ENCODE measurements around the gene CCDC57. TPM values are rescaled to one million over a fixed set of nuclear protein-coding genes. Genes with fewer than 3 reads are reported as not detected.

CCDC57 gene
- total RNA-seq, 1 experiment from 2014 or later = 140 TPM

DNA sequence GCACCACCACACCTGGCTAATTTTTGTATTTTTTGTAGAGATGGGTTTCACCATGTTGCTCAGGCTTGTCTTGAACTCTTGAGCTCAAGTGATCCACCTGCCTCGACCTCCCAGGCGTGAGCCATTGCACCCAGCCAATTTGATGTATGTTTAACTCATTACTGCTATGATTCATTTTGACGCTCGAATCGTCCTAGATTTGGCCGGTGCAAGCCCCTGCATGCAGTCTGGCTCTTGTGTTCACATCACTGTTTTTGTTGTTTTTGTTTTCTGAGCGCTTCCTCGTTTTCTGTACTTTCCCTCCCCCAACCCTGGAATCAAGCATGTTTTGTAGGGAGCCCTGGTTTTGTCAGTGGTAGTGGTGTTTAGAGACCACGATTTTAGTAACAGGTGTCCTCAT lies 139.2 kb downstream of the CCDC57 start:
- H3K4me1 ChIP-seq (replicated peaks; ENCODE audit: insufficient read depth) = no peaks in the 10 kb centered on the region
- H3F3A ChIP-seq (ENCODE audit: insufficient read depth, low read depth) = peaks cover 13% of the 10 kb centered on the region
- no TSS peak for BruUV-seq (replicated peaks)
- no peaks in the 10 kb centered on the region for H3K27me3 ChIP-seq (ENCODE audit: insufficient read depth, low read depth)
- no peak for DNase-seq
- H3K9me3 ChIP-seq (ENCODE audit: insufficient read depth, low read depth) = no peaks in the 10 kb centered on the region
- H3K27ac ChIP-seq = no peak overlapping the region
- H3K4me3 ChIP-seq = no peak overlapping the region
- no peaks in the 10 kb centered on the region for H4K20me1 ChIP-seq (ENCODE audit: insufficient read depth)
- no peak overlapping the region for H3K4me2 ChIP-seq
- H2AFZ ChIP-seq = no peak overlapping the region
- ChIA-PET CTCF (no interaction called here), POLR2A (ENCODE audit: unreplicated experiment) (interaction anchor here (0.7 kb wide), 1 partner anchor 22 kb away, joined by 10 read pairs; no protein-coding TSS in a partner anchor)
- no peak for TF ChIP-seq EZH2 (IDR thresholded peaks at IDR 0.05; ENCODE audit: low read depth)
- TF ChIP-seq, protein P1, sequence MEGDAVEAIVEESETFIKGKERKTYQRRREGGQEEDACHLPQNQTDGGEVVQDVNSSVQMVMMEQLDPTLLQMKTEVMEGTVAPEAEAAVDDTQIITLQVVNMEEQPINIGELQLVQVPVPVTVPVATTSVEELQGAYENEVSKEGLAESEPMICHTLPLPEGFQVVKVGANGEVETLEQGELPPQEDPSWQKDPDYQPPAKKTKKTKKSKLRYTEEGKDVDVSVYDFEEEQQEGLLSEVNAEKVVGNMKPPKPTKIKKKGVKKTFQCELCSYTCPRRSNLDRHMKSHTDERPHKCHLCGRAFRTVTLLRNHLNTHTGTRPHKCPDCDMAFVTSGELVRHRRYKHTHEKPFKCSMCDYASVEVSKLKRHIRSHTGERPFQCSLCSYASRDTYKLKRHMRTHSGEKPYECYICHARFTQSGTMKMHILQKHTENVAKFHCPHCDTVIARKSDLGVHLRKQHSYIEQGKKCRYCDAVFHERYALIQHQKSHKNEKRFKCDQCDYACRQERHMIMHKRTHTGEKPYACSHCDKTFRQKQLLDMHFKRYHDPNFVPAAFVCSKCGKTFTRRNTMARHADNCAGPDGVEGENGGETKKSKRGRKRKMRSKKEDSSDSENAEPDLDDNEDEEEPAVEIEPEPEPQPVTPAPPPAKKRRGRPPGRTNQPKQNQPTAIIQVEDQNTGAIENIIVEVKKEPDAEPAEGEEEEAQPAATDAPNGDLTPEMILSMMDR (conservative IDR thresholded peaks at IDR 0.05) = no peak
- H3K9me2 ChIP-seq (ENCODE audit: insufficient read depth) = no peaks in the 10 kb centered on the region
- H3K36me3 ChIP-seq (ENCODE audit: low read depth) = no peaks in the 10 kb centered on the region
- no peaks in the 10 kb centered on the region for H3K79me2 ChIP-seq (ENCODE audit: low read depth)
- intact Hi-C loops (cut with micrococcal nuclease; ENCODE audit: unreplicated experiment) = no loop called here

DNA sequence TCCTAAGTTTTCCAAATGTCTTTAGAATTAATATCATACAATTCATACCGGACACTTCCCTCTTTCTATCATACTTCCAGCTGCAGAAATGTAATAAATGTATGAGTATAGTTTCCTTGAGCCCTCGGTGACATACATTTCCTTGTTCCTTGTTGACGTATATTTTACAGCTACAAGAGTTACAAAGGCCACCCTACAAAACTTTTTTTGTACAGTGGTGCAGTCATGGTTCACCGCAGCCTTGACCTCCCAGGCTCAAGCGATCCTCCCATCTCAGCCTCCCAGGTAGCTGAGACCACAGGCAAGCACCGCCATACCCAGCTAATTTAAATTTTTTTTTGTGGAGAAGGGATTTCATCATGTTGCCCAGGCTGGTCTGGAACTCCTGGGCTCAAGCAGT lies 139.8 kb downstream of the CCDC57 start:
- H3K9me3 ChIP-seq (ENCODE audit: insufficient read depth, low read depth) = no peaks in the 10 kb centered on the region
- no peaks in the 10 kb centered on the region for H3K79me2 ChIP-seq (ENCODE audit: low read depth)
- no peak for DNase-seq
- CTCF ChIA-PET = no interaction called here
- no peak overlapping the region for H3K4me2 ChIP-seq
- H3K9me2 ChIP-seq (ENCODE audit: insufficient read depth) = no peaks in the 10 kb centered on the region
- H2AFZ ChIP-seq = no peak overlapping the region
- intact Hi-C loops (cut with micrococcal nuclease; ENCODE audit: unreplicated experiment) = no loop called here
- POLR2A ChIA-PET (ENCODE audit: unreplicated experiment) = no interaction called here
- no peaks in the 10 kb centered on the region for H3K36me3 ChIP-seq (ENCODE audit: low read depth)
- BruUV-seq (replicated peaks) = no TSS peak
- TF ChIP-seq, protein P1 (conservative IDR thresholded peaks at IDR 0.05) = no peak
- no peak for TF ChIP-seq EZH2 (IDR thresholded peaks at IDR 0.05; ENCODE audit: low read depth)
- H3K27ac ChIP-seq = no peak overlapping the region
- H3K4me1 ChIP-seq (replicated peaks; ENCODE audit: insufficient read depth) = no peaks in the 10 kb centered on the region
- no peaks in the 10 kb centered on the region for H3K27me3 ChIP-seq (ENCODE audit: insufficient read depth, low read depth)
- H3F3A ChIP-seq (ENCODE audit: insufficient read depth, low read depth) = peaks cover 13% of the 10 kb centered on the region
- H3K4me3 ChIP-seq = no peak overlapping the region
- no peaks in the 10 kb centered on the region for H4K20me1 ChIP-seq (ENCODE audit: insufficient read depth)

DNA sequence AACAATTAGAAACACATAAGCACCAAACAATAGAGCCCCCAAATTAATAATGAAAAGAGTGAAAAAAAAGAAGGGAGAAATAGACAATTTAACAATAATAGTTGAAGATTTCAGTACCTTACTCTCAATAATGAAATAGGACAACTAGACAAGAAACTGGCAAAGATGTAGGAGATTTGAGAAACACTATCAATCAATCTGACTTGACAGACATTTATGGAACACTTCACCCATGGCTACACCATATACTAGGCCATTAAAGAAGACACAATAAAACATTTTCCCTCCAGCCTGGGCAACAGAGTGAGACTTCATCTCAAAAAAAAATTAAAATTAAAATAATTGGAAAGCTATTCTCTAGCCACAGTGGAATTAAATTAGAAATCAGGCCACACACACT lies 142.0 kb downstream of the CCDC57 start:
- Histone ChIP-seq H3K4me2 (no peak overlapping the region), H4K20me1 (ENCODE audit: insufficient read depth) (no peaks in the 10 kb centered on the region), H3K9me2 (ENCODE audit: insufficient read depth) (no peaks in the 10 kb centered on the region), H3K79me2 (ENCODE audit: low read depth) (no peaks in the 10 kb centered on the region), H2AFZ (no peak overlapping the region), H3K27ac (no peak overlapping the region), H3K9me3 (ENCODE audit: insufficient read depth, low read depth) (no peaks in the 10 kb centered on the region), H3F3A (ENCODE audit: insufficient read depth, low read depth) (no peaks in the 10 kb centered on the region), H3K4me3 (no peak overlapping the region), H3K36me3 (ENCODE audit: low read depth) (no peaks in the 10 kb centered on the region), H3K27me3 (ENCODE audit: insufficient read depth, low read depth) (no peaks in the 10 kb centered on the region), H3K4me1 (replicated peaks; ENCODE audit: insufficient read depth) (peaks cover 3% of the 10 kb centered on the region; the same call in 1 of the 2 replicates)
- no peak for DNase-seq
- BruUV-seq (replicated peaks) = no TSS peak
- POLR2A ChIA-PET (ENCODE audit: unreplicated experiment) = interaction anchor here (0.6 kb wide), 1 partner anchor 36 kb away, joined by 4 read pairs; no protein-coding TSS in a partner anchor
- intact Hi-C loops (cut with micrococcal nuclease; ENCODE audit: unreplicated experiment) = no loop called here
- TF ChIP-seq, protein P1 (conservative IDR thresholded peaks at IDR 0.05) = no peak
- no peak for TF ChIP-seq EZH2 (IDR thresholded peaks at IDR 0.05; ENCODE audit: low read depth)
- CTCF ChIA-PET = no interaction called here

Data from PC-9 (cell line).